Measurements from ENCODE around the gene CEPT1. TPM values are rescaled to one million over a fixed set of nuclear protein-coding genes. Genes with fewer than 3 reads are reported as not detected.
"Not testable (repeated sequence)": the region's sequence is repeated elsewhere in the genome, so short reads cannot be mapped to it uniquely, and the experiment has no call there.

The CEPT1 gene
- polyA plus RNA-seq, 1 donor = 23.7 TPM

DNA sequence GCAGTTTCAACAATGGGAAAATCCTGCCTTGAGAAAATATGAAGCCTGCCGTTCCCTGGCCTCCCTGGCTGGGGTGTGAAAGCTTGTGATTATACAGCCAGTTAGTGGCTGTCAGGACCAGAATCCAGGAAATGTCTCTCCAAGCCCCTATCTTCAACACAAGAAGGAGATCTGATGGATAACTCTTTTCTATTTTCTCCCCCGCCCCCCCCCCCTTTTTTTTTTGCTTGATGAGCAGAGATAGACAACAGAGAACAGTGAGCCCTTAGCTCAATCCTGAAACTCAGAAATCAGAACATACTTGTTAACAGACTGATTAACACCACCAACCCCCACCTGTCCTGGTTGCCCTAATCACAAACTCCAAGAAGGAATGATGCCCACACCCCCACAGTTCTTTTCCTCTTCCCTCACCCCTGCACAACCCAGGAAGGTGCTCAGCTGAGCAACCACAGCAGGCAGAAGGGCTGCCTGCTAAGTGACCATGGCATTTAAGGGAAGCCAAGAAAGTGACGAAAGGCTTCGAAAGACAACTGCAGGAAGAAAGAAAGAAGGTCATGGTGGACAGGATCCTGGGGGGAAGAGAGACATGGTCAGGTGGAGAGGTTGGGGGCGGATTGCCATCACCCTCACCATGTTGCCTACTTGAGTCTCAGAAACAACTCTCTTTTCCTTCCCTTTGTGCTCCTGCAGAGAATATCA, 72.8 kb downstream of the CEPT1 start:
- no peak for DNase-seq

GRCh38 chr1:111213412-111213811, 73.4 kb downstream of the CEPT1 start:
- no peak for DNase-seq

- no peak for DNase-seq
These were observed 74.2 kb downstream of the CEPT1 start for GRCh38 chr1:111214074-111214801.

- DNase-seq = no peak
These were observed 74.9 kb downstream of the CEPT1 start for GRCh38 chr1:111214884-111215283.

DNA sequence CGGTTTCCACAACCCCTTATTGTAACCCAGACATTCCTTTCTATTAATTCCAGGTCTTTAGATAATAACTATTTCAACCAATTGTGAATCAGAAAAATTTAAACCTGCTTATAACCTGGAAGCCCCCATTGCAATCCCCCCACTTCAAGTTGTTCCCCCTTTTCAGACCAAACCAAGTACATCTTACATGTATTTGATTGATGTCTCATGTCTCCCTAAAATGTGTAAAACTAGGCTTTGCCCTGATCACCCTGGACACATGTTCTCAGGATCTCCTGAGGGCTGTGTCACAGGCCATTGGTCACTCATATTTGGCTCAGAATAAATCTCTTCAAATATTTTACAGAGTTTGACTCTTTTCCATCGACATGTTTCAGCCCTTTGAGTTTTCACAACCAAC, 75.3 kb downstream of the CEPT1 start:
- not testable (repeated sequence) for DNase-seq

GRCh38 chr1:111216751-111217150, 76.7 kb downstream of the CEPT1 start:
- no peak for DNase-seq

GRCh38 chr1:111217183-111217910, 77.3 kb downstream of the CEPT1 start:
- DNase-seq = no peak

GRCh38 chr1:111218701-111219556, 78.9 kb downstream of the CEPT1 start:
- no peak for DNase-seq

- DNase-seq = no peak
These were observed 79.7 kb downstream of the CEPT1 start for GRCh38 chr1:111219557-111220286.

DNA sequence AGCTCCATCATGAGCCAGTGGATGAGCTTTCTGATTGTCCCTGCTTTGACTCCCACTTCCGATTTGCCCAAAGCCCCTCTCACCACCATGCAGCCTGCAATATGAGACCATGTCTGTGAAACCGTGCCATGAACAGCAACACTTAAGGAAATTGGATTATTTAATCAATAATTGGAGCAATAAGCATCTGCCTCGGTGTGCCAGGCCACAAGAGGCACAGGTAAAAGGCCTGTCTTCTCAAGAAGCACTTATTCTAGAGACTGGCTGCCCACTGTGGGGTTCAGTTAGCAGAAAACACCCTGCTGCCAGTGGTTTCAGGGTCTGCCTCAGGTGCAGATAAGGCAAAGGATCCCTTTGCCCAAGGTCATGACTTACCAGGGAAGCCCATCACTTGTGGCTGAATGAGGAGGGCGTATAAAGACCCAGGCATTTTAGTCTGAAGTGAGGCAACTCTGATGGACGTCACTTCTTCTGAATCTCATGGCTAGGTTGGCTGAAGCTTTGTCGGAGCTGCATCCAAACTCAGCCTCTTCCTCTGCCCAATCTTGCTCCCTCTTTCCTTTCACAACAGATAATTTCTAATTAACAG, 80.4 kb downstream of the CEPT1 start:
- no peak for DNase-seq

DNA sequence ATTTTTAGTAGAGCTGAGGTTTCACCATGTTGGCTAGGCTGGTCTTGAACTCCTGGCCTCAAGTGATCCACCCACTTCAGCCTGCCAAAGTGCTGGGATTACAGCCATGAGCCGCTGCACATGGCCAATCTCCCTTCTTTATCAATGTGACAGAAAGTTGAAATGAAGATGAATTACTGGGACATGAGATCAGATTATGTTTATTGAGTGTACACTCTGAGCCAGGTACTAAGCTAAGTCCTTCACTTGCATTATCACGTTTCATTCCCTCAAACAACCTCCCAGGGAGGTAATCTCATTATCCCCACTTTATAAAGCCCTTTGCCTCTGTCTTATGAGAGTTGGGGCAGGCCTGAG, 81.2 kb downstream of the CEPT1 start:
- DNase-seq = no peak

DNA sequence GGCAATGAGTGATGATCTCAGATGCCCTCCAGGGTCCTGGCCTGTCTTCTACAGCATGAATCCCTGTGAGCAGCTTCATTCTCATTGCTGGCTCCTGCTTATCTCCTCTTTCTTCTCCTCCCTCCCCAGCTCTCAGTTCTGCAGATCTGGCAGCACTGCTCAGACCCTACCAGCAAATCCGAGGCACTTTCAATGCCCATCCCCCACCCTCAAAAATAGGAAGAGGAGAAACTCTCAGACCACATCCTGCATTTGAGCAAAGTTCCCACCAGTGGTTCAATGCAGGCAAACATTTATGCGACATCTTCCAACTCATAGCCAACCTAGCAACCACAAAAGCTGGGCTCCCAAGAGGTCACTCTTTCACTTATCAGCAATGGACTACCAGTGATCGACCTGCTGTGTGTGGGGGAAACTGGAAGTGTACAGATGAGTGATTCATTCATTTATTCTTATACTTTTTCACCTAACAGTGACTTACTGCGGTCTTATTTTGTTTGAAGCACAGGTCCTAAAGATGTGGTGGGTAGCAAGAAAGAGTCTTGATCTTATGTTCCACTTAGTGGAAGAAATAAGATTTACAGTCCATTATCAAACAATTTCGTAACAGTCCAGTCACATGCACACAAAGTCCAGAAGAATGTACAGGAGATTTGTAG, 81.7 kb downstream of the CEPT1 start:
- DNase-seq = no peak

GRCh38 chr1:111222308-111223125, 82.5 kb downstream of the CEPT1 start:
- DNase-seq = peak; percentile 23

DNA sequence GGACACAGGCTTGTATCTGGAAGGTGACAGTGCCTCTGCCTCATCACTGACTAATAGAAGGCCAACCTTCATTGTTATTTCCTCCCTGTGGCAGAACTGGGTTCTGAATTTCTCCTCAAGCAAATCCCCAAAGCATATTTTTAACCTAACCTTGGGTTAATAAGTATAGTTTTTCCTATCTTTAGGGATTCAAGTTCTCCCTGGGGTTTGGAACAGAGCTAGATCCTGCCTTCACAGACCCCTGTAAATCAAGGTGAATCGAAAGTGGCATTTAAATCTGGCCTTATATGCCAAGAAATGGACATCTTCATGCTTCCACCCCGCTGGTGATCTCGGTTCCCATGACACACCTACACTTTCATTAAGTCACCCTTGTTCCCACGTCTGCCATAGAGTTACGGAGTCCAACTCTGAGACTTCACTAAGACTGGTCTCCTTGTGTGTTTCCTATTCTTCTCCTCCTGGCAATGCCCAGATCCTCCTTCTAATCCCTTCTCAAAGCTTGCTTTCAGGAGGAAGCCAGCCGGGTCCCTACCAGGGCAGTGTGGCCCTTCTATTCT, 83.2 kb downstream of the CEPT1 start:
- no peak for DNase-seq

DNA sequence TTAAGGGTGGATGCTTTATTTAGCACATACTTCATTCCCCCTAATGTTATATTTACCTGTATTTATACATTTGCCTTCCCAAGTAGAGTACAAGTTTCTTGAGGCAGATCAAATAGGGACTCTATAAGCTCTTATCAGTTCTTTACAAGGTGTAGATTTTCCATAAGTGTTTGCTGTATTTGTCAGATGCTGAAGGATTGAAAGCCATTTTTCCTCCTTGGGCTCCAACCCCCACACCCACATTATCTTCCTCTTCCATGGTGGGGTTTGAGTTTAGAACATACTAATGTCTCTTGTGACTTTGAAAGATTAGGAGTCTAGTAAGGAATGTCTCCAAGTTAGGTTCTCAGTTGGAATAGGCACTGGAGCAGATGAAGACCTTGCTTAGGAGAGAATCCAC, 85.1 kb downstream of the CEPT1 start:
- DNase-seq = no peak

DNA sequence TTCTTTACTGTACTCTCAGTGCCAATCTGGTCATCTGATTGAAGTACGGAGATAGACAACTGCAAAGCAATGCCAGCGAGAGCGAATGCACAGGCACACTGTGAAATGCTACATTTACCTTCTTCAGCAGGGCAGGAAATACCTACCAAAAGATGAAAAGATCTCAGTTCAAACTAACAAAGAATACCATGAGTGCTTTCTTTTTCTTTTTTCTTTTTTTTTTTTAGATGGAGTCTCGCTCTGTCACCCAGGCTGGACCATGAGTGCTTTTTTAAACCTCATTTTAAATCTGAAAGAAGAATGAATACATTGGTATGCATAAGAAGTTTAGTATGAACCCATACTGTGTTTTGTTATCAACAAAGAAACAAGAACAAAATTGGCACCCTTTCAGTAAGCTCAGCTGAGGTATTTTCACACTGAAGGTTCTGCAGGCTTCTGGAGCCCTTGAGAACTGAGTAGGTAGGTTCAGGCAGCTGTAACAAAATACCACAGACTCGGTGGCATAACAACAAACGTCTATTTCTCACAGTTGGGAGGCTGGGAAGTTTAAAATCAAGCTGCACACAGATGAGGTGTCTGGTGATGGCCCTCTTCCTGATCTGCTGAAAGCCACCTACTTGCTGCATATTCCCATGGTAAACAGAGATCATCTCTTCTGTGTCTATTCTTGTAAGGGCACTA, 85.8 kb downstream of the CEPT1 start:
- DNase-seq = no peak

DNA sequence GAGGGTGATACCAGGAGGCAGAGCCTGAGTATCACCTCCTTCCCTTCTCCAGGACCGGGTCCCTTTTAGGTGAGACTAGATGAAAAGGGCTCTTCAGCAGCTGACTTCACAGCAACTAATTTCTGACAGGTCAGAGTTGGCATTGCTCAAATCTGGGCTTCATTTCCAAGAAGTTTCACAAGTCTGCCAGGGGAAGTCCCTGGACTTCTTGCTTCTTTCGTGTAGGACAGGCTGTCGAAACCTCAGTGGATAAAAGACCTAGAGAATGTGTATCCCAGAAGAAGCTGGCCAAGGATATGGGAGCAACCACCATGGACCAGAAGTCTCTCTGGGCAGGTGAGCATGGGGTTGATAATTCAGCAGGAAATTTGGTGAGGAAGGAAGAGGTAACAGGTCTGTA, 87.4 kb downstream of the CEPT1 start, which contains the start of gene CHI3L2:
Gene CHI3L2, plus strand, starts transcription at position 280 of the 400 bp plus-strand sequence. Its CDS starts 17 bp downstream, at position 297.
- no peak for DNase-seq

DNA sequence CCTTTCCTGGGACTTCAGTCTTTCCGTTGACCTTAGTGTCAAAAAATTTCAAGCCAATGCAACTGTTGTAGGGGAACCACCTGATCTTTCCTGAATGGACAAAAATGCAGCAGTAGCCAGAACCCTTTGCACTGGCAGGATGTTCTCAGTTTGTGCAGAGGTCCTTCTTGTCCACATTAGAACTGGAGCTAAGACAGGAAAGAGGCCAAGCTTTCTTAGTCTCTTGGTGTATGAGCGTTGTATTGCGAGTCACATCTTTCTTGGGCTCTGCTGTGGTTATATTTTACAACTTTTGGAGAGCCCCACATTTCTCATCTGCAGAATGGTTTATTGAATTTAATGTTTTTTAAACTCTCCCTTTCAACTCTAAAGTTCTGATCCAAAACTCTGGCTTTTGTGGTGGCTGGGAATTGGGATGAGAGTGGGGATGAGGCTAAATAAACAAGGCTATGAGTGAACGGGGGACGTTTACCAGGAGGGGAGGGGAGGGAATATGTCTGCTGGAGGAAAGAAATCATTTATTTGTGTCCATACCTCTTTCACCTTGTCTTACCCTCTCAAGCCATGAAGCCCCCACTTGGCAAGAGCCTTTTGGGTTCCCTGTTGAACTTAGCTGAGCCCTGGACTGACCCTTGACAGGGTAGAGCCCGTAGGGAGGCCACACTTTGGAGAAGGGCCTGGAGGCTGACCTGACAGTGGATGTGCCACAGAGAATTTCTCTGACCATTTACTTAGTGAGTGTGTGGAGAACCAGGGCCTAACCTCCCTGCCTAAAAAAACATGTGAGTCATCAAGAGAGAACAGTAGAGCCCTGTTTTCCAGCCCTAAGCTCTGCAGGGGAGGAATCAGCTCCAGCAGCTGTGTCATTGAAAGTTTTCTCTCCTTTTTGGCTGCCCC, 88.1 kb downstream of the CEPT1 start:
- DNase-seq = no peak
